Fibroblast of lung (primary cell): ENCODE results near the gene PNPLA7. TPM values are rescaled to one million over a fixed set of nuclear protein-coding genes. Genes with fewer than 3 reads are reported as not detected.

Experiments used
- DNase-seq, 2 donors: peaks; one replicate each; pipeline versions ENCODE4 v3.0.0 to v3.0.0-alpha.2; 2010; ENCODE audit warnings: low read depth in 2 of 2
- H2AFZ ChIP-seq: 2 replicates; pipeline ENCODE4 v1.5.1; 2012; ENCODE audit warnings: low read length, control low read depth, inconsistent platforms
- H3K27ac ChIP-seq: 2 replicates; pipeline ENCODE4 v1.5.1; 2011; ENCODE audit warnings: low read length, control low read depth; ENCODE audit not compliant: insufficient read depth
- H3K27me3 ChIP-seq: 2 replicates; pipeline ENCODE4 v1.5.1; 2011; ENCODE audit warnings: mild to moderate bottlenecking, low read length; ENCODE audit not compliant: control insufficient read depth, insufficient read depth
- H3K36me3 ChIP-seq: 2 replicates; pipeline ENCODE4 v1.5.1; 2011; ENCODE audit warnings: low read length; ENCODE audit not compliant: control insufficient read depth, insufficient read depth
- H3K4me1 ChIP-seq: 2 replicates; pipeline ENCODE4 v1.5.1; 2011; ENCODE audit warnings: low read length; ENCODE audit not compliant: control insufficient read depth, insufficient read depth; ENCODE audit errors: extremely low read depth
- H3K4me2 ChIP-seq: 2 replicates; pipeline ENCODE4 v1.5.1; 2011; ENCODE audit warnings: low read length, control low read depth; ENCODE audit not compliant: insufficient read depth; ENCODE audit errors: extremely low read depth
- H3K4me3 ChIP-seq, 4 experiments: fragments of 200-600 bp in 1 of 4; sonication (generic) in 1 of 4; replicated peaks in 1 of 4; 2 replicates each; pipeline ENCODE4 v1.5.1; 2011 to 2016; ENCODE audit warnings: low read length in 4 of 4, low read depth in 3 of 4, mild to moderate bottlenecking in 3 of 4, control low read depth in 2 of 4, inconsistent platforms in 1 of 4, mixed read lengths in 1 of 4; ENCODE audit not compliant: insufficient read depth in 1 of 4; ENCODE audit errors: control extremely low read depth in 1 of 4
- H3K79me2 ChIP-seq: 2 replicates; pipeline ENCODE4 v1.5.1; 2012; ENCODE audit warnings: mild to moderate bottlenecking, low read length, inconsistent platforms; ENCODE audit not compliant: control insufficient read depth, insufficient read depth
- H3K9ac ChIP-seq: 2 replicates; pipeline ENCODE4 v1.5.1; 2011; ENCODE audit warnings: mild to moderate bottlenecking, low read length, control low read depth; ENCODE audit not compliant: insufficient read depth
- H3K9me3 ChIP-seq: 2 replicates; pipeline ENCODE4 v1.5.1; 2012; ENCODE audit warnings: low read depth, low read length; ENCODE audit not compliant: control insufficient read depth, insufficient read depth
- H4K20me1 ChIP-seq: 2 replicates; pipeline ENCODE4 v1.5.1; 2011; ENCODE audit warnings: low read length; ENCODE audit not compliant: control insufficient read depth, insufficient read depth; ENCODE audit errors: extremely low read depth
- EZH2 ChIP-seq: IDR thresholded peaks from 2 replicates; pipeline ENCODE4 v1.5.1; 2012; ENCODE audit warnings: low read length, control low read depth, mild to moderate bottlenecking; ENCODE audit errors: missing control alignments
- polyA plus RNA-seq, 2 donors: library from polyadenylated mRNA; depleted of rRNA in 1 of 2; stranded (reverse) in 1 of 2; unstranded in 1 of 2; fragments of >200 nt; gene quantifications; 2 replicates each; pipeline ENCODE4 v1.2.1, GENCODE V29; 2011 to 2012; ENCODE audit warnings: missing spikeins in 1 of 2
- total RNA-seq: library from RNA; depleted of rRNA; stranded (reverse); fragments of >200 nt; gene quantifications from 2 replicates; pipeline ENCODE4 v1.2.1, GENCODE V29; 2014
- TF ChIP-seq, protein P1 (sequence below), 2 donors: IDR thresholded peaks in 1 of 2; conservative IDR thresholded peaks in 1 of 2; 1 replicate in 1 of 2; 2 replicates in 1 of 2; pipeline ENCODE4 v1.5.1; 2011 to 2012; ENCODE audit warnings: low read length in 2 of 2, control low read depth in 1 of 2, inconsistent platforms in 1 of 2, low read depth in 1 of 2, mild to moderate bottlenecking in 1 of 2

Gene PNPLA7
- total and polyA plus RNA-seq, 2 donors (not counting 1 experiment from before 2014, with no cell fraction given), result 0.23 to 3.0 TPM

- no peaks in the 10 kb centered on the region for H3K9me3 ChIP-seq
- no peak overlapping the region for H2AFZ ChIP-seq
- no peaks in the 10 kb centered on the region for H3K27me3 ChIP-seq
- H3K4me2 ChIP-seq, result no peak overlapping the region
- H3K4me1 ChIP-seq, result no peaks in the 10 kb centered on the region
- H3K79me2 ChIP-seq, result no peaks in the 10 kb centered on the region
- peak overlapping the region; percentile 4 for H3K9ac ChIP-seq
- DNase-seq, result peak; percentile 74 to 81
- TF ChIP-seq, protein P1, sequence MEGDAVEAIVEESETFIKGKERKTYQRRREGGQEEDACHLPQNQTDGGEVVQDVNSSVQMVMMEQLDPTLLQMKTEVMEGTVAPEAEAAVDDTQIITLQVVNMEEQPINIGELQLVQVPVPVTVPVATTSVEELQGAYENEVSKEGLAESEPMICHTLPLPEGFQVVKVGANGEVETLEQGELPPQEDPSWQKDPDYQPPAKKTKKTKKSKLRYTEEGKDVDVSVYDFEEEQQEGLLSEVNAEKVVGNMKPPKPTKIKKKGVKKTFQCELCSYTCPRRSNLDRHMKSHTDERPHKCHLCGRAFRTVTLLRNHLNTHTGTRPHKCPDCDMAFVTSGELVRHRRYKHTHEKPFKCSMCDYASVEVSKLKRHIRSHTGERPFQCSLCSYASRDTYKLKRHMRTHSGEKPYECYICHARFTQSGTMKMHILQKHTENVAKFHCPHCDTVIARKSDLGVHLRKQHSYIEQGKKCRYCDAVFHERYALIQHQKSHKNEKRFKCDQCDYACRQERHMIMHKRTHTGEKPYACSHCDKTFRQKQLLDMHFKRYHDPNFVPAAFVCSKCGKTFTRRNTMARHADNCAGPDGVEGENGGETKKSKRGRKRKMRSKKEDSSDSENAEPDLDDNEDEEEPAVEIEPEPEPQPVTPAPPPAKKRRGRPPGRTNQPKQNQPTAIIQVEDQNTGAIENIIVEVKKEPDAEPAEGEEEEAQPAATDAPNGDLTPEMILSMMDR (conservative IDR thresholded peaks at IDR 0.05 in 1 of 2, IDR thresholded peaks at IDR 0.05 in 1 of 2; ENCODE audit: low read depth in 1 of 2, low read length in 2 of 2), result no peak
- TF ChIP-seq EZH2, result no peak
- H3K4me3 ChIP-seq, result no peak overlapping the region
- no peaks in the 10 kb centered on the region for H3K36me3 ChIP-seq
- H3K27ac ChIP-seq, result no peak overlapping the region
- no peaks in the 10 kb centered on the region for H4K20me1 ChIP-seq
These were observed 114.0 kb downstream of the PNPLA7 start for GRCh38 chr9:137435980-137436760.

GRCh38 chr9:137435381-137435891, 114.8 kb downstream of the PNPLA7 start:
- Histone ChIP-seq H2AFZ (no peak overlapping the region), H3K4me3 (no peak overlapping the region), H4K20me1 (no peaks in the 10 kb centered on the region), H3K4me2 (no peak overlapping the region), H3K9ac (no peak overlapping the region), H3K36me3 (no peaks in the 10 kb centered on the region), H3K79me2 (no peaks in the 10 kb centered on the region), H3K27me3 (no peaks in the 10 kb centered on the region), H3K4me1 (no peaks in the 10 kb centered on the region), H3K27ac (no peak overlapping the region), H3K9me3 (no peaks in the 10 kb centered on the region)
- no peak for DNase-seq
- no peak for TF ChIP-seq EZH2
- TF ChIP-seq, protein P1 (conservative IDR thresholded peaks at IDR 0.05 in 1 of 2, IDR thresholded peaks at IDR 0.05 in 1 of 2; ENCODE audit: low read depth in 1 of 2, low read length in 2 of 2), result no peak

- no peaks in the 10 kb centered on the region for H3K4me1 ChIP-seq
These were observed 115.5 kb downstream of the PNPLA7 start for GRCh38 chr9:137434498-137435380.

More at GRCh38 chr9:137434498-137435380, 115.5 kb downstream of the PNPLA7 start:
- no peak overlapping the region for H3K4me3 ChIP-seq
- H3K27me3 ChIP-seq, result no peaks in the 10 kb centered on the region
- DNase-seq, result no peak
- no peak for TF ChIP-seq EZH2
- TF ChIP-seq, protein P1 (conservative IDR thresholded peaks at IDR 0.05 in 1 of 2, IDR thresholded peaks at IDR 0.05 in 1 of 2; ENCODE audit: low read depth in 1 of 2, low read length in 2 of 2), result no peak
- H3K36me3 ChIP-seq, result no peaks in the 10 kb centered on the region
- no peak overlapping the region for H3K9ac ChIP-seq
- H3K4me2 ChIP-seq, result no peak overlapping the region
- H3K79me2 ChIP-seq, result no peaks in the 10 kb centered on the region
- H4K20me1 ChIP-seq, result no peaks in the 10 kb centered on the region
- H2AFZ ChIP-seq, result no peak overlapping the region
- H3K27ac ChIP-seq, result no peak overlapping the region
- no peaks in the 10 kb centered on the region for H3K9me3 ChIP-seq
